A673 (cell line): ENCODE results near the gene CDO1. TPM values are rescaled to one million over a fixed set of nuclear protein-coding genes. Genes with fewer than 3 reads are reported as not detected.

Experiments used
- BruUV-seq: library from RNA; stranded (reverse); fragments of 400-500 nt; replicated peaks from 2 replicates; lab custom pipeline; 2021; lab: Mats Ljungman, UMichigan
- CTCF ChIA-PET: fragments of 300-600 bp; sonication (Branson Sonifier 250); formaldehyde crosslinking; loops from one replicate; lab custom pipeline; 2022; ENCODE audit warnings: antibody characterized with exemption; lab: Charles Lee
- POLR2A ChIA-PET: fragments of 300-600 bp; sonication (Branson Sonifier 250); formaldehyde crosslinking; loops from one replicate; lab custom pipeline; 2022; ENCODE audit warnings: antibody characterized with exemption; ENCODE audit not compliant: low non-redundant PET; lab: Charles Lee
- DNase-seq: peaks from one replicate; pipeline ENCODE4 v3.0.0-alpha.2; 2015; ENCODE audit warnings: low spot score
- H3K27ac ChIP-seq: fragments of 200-600 bp; sonication (generic); 2 replicates; pipeline ENCODE4 v1.5.1; 2016; ENCODE audit warnings: mixed run types, low read depth, mild to moderate bottlenecking, mixed read lengths, antibody characterized with exemption, low read length; ENCODE audit not compliant: poor library complexity, severe bottlenecking
- H3K27me3 ChIP-seq: fragments of 200-600 bp; sonication (generic); replicated peaks from 2 replicates; pipeline ENCODE4 v1.6.1; 2017; ENCODE audit warnings: mixed run types, low read depth, mild to moderate bottlenecking, mixed read lengths, antibody characterized with exemption, low read length; ENCODE audit not compliant: insufficient read depth, poor library complexity
- H3K36me3 ChIP-seq: fragments of 200-600 bp; sonication (generic); 2 replicates; pipeline ENCODE4 v1.6.1; 2016; ENCODE audit warnings: mixed run types, mild to moderate bottlenecking, mixed read lengths, antibody characterized with exemption, low read length; ENCODE audit not compliant: insufficient read depth, poor library complexity, severe bottlenecking
- H3K4me1 ChIP-seq: fragments of 200-600 bp; sonication (generic); 2 replicates; pipeline ENCODE4 v1.6.1; 2017; ENCODE audit warnings: mixed run types, mild to moderate bottlenecking, mixed read lengths, antibody characterized with exemption, low read length; ENCODE audit not compliant: insufficient read depth, poor library complexity, severe bottlenecking
- H3K4me3 ChIP-seq: fragments of 200-600 bp; sonication (generic); 2 replicates; pipeline ENCODE4 v1.5.1; 2016; ENCODE audit warnings: low read depth, mixed run types, mild to moderate bottlenecking, mixed read lengths, low read length; ENCODE audit not compliant: poor library complexity, severe bottlenecking
- H3K9me3 ChIP-seq: fragments of 200-600 bp; sonication (generic); 2 replicates; pipeline ENCODE4 v1.6.1; 2016; ENCODE audit warnings: mixed run types, low read depth, mild to moderate bottlenecking, mixed read lengths, antibody characterized with exemption, low read length; ENCODE audit not compliant: poor library complexity, severe bottlenecking
- EZH2 ChIP-seq: fragments of 200-600 bp; sonication (generic); IDR thresholded peaks from 2 replicates; pipeline ENCODE4 v1.6.1; 2017; ENCODE audit warnings: borderline replicate concordance, low read depth, mild to moderate bottlenecking, mixed read lengths, antibody characterized with exemption, low read length; ENCODE audit not compliant: poor library complexity, severe bottlenecking
- intact Hi-C: fragments of 100-400 bp; cut with micrococcal nuclease; formaldehyde crosslinking; loops from one replicate; pipeline ENCODE4 v1.10.0; 2022; ENCODE audit not compliant: unreplicated experiment
- total RNA-seq: library from RNA; stranded (reverse); gene quantifications from 2 replicates; pipeline ENCODE4 v1.2.3, GENCODE V29; 2021
- TF ChIP-seq, protein P1 (sequence below): fragments of 300-800, 200-600 bp; sonication (generic); conservative IDR thresholded peaks from 2 replicates; pipeline ENCODE4 v1.5.1; 2017; ENCODE audit warnings: low read depth, mild to moderate bottlenecking, antibody characterized with exemption, low read length, moderate library complexity, mixed read lengths

CDO1 gene
- total RNA-seq, 1 experiment from 2014 or later, result 1.5 TPM

DNA sequence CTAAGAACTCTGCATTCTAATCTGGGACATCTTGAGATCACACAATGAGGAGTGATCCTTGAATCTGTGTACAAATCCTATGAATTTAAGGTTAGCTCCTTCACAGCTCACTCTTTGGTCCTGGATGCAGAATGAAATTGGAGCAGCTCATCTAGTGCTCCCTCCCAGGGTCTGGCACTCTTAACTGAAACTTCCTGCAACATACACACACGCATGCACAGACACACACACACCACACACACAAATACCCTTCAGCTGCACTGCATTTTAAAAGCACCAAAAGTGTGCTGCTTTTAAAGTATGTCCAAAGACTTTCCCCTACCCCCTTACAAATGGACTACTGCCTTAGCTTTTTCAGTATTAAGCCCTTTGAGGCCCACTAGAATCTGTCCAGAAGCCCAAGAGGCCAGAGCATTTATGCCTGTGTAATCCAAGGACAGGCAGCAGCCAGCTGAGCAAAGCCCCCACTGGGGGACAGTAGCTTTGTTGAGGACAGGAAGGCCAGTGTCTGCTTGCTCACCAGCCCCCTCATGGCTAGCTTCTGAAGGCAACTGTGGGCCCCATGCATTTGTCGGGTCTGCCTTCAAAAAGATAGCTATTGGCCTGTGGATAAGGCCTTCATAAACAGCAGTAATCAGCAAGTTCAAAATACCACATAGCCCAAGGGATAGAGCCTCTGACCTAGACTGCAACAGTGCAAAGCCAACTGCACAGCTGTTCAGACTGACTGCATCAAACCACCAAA, 43.6 kb downstream of the CDO1 start:
- Histone ChIP-seq H3K4me3 (no peak overlapping the region), H3K4me1 (no peaks in the 10 kb centered on the region), H3K9me3 (no peaks in the 10 kb centered on the region), H3K36me3 (no peaks in the 10 kb centered on the region), H3K27ac (no peak overlapping the region), H3K27me3 (peaks cover 7% of the 10 kb centered on the region)
- CTCF ChIA-PET, result no interaction called here
- intact Hi-C loops, result no loop called here
- BruUV-seq, result no TSS peak
- POLR2A ChIA-PET, result no interaction called here
- DNase-seq, result no peak
- TF ChIP-seq, protein P1, sequence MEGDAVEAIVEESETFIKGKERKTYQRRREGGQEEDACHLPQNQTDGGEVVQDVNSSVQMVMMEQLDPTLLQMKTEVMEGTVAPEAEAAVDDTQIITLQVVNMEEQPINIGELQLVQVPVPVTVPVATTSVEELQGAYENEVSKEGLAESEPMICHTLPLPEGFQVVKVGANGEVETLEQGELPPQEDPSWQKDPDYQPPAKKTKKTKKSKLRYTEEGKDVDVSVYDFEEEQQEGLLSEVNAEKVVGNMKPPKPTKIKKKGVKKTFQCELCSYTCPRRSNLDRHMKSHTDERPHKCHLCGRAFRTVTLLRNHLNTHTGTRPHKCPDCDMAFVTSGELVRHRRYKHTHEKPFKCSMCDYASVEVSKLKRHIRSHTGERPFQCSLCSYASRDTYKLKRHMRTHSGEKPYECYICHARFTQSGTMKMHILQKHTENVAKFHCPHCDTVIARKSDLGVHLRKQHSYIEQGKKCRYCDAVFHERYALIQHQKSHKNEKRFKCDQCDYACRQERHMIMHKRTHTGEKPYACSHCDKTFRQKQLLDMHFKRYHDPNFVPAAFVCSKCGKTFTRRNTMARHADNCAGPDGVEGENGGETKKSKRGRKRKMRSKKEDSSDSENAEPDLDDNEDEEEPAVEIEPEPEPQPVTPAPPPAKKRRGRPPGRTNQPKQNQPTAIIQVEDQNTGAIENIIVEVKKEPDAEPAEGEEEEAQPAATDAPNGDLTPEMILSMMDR, result no peak
- TF ChIP-seq EZH2, result no peak

DNA sequence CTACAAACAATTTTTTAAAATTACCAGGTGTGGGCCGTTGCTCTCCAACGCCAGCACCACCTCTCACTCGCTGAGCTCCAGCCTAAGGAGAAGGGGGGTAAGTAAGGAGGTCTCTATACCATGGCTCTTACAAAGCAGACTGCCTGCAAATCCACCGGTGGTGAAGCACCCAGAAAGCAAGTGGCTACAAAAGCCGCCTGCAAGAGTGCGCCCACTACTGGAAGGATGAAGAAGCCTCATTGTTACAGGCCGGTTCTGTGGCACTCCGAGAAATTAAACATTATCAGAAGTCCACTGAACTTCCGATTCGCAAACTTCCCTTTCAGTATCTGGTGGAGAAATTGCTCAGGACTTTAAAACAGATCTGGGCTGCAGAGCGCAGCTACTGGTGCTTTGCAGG, 46.0 kb downstream of the CDO1 start:
- TF ChIP-seq, protein P1, result peak; percentile 50
- TF ChIP-seq EZH2, result no peak
- DNase-seq, result peak; percentile 16
- no peaks in the 10 kb centered on the region for H3K36me3 ChIP-seq
- no peaks in the 10 kb centered on the region for H3K27me3 ChIP-seq
- H3K27ac ChIP-seq, result no peak overlapping the region
- no peaks in the 10 kb centered on the region for H3K4me1 ChIP-seq
- POLR2A ChIA-PET, result no interaction called here
- CTCF ChIA-PET, result no interaction called here
- H3K4me3 ChIP-seq, result no peak overlapping the region
- no peaks in the 10 kb centered on the region for H3K9me3 ChIP-seq
- intact Hi-C loops, result no loop called here
- no TSS peak for BruUV-seq

DNA sequence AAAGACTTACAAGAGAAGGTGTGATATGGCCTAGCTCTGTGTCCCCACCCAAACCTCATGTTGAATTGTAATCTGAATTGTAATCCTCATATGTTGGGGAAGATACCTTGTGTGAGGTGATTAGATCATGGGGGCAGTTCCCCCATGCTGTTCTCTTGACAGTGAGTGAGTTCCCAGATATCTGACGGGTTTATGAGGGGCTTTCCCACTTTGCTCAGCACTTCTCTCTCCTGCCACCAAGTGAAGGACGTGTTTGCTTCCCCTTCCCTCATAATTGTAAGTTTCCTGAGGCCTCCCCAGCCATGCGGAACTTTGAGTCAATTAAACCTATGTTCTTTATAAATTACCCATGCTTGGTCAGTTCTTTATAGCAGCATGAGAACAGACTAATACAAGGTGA, 49.0 kb downstream of the CDO1 start:
- no peak for DNase-seq
- POLR2A ChIA-PET, result no interaction called here
- Histone ChIP-seq H3K4me3 (no peak overlapping the region), H3K27ac (no peak overlapping the region), H3K9me3 (no peaks in the 10 kb centered on the region), H3K27me3 (no peaks in the 10 kb centered on the region), H3K4me1 (no peaks in the 10 kb centered on the region), H3K36me3 (no peaks in the 10 kb centered on the region)
- BruUV-seq, result no TSS peak
- TF ChIP-seq, protein P1, result no peak
- TF ChIP-seq EZH2, result no peak
- intact Hi-C loops, result no loop called here
- CTCF ChIA-PET, result no interaction called here
